BLaER1 treated with 17β-estradiol and CSF1 and Interleukin-3, amounts not matched to agents 10 nM and 100 nM (cell line): ENCODE measurements around the gene RAG2.

Source experiments
- H3K27ac ChIP-seq, 11 experiments: shearing (Covaris generic); formaldehyde crosslinking; 2 replicates each; pipeline ENCODE4 v1.8.1; 2022
- H3K27me3 ChIP-seq, 11 experiments: shearing (Covaris generic); formaldehyde crosslinking; 2 replicates each; pipeline ENCODE4 v1.8.1; 2022
- H3K36me3 ChIP-seq, 11 experiments: shearing (Covaris generic); formaldehyde crosslinking; 2 replicates each; pipeline ENCODE4 v1.8.1; 2022
- H3K4me1 ChIP-seq, 10 experiments: shearing (Covaris generic); formaldehyde crosslinking; 2 replicates each; pipeline ENCODE4 v1.8.1; 2022
- H3K4me2 ChIP-seq, 11 experiments: shearing (Covaris generic); formaldehyde crosslinking; 2 replicates each; pipeline ENCODE4 v1.8.1; 2022
- H3K4me3 ChIP-seq, 10 experiments: shearing (Covaris generic); formaldehyde crosslinking; 2 replicates each; pipeline ENCODE4 v1.8.1; 2022
- H3K9ac ChIP-seq, 11 experiments: shearing (Covaris generic); formaldehyde crosslinking; 2 replicates each; pipeline ENCODE4 v1.8.1; 2022
- H3K9me3 ChIP-seq, 11 experiments: shearing (Covaris generic); formaldehyde crosslinking; replicated peaks in 1 of 11; 2 replicates each; pipeline ENCODE4 v1.8.1; 2022
- H4K20me1 ChIP-seq, 11 experiments: shearing (Covaris generic); formaldehyde crosslinking; 2 replicates each; pipeline ENCODE4 v1.8.1; 2022
- Cebpa-rat ChIP-seq, 11 experiments: shearing (Covaris generic); IDR thresholded peaks; 2 replicates each; pipeline ENCODE4 v1.8.1; 2022

Gene RAG2

GRCh38 chr11:36598051-36598450 is at the start of gene RAG2:
Gene RAG2, minus strand, starts transcription at chr11:36598236. Its CDS starts 4,068 bp downstream, at chr11:36594168.
- peak within 1 kb of the TSS in 9 of 10 experiments; percentile 37 to 92 (median 67); a peak in 17 of 20 replicates for H3K4me3 ChIP-seq
- H3K9ac ChIP-seq = peak within 1 kb of the TSS; percentile 17 to 85 (median 75); a peak in 21 of 22 replicates
- peaks cover 0 to 10% (median 0%) of the 10 kb centered on the region in 11 experiments; a peak in 1 of 22 replicates for H3K27me3 ChIP-seq
- H3K4me2 ChIP-seq = peak within 1 kb of the TSS; percentile 80 to 97 (median 90)
- TF ChIP-seq Cebpa-rat (IDR thresholded peaks at IDR 0.05) = no peak
- peaks cover 61 to 97% (median 72%) of the 10 kb centered on the region in 10 experiments for H3K4me1 ChIP-seq
- H4K20me1 ChIP-seq = no peaks in the 10 kb centered on the region
- H3K27ac ChIP-seq = peak within 1 kb of the TSS in 10 of 11 experiments; percentile 25 to 81 (median 74); a peak in 19 of 22 replicates
- H3K9me3 ChIP-seq = peaks cover 0 to 25% (median 0%) of the 10 kb centered on the region in 11 experiments; a peak in 9 of 22 replicates
- H3K36me3 ChIP-seq = peaks cover 0 to 39% (median 12%) of the 10 kb centered on the region in 11 experiments; a peak in 10 of 22 replicates

DNA sequence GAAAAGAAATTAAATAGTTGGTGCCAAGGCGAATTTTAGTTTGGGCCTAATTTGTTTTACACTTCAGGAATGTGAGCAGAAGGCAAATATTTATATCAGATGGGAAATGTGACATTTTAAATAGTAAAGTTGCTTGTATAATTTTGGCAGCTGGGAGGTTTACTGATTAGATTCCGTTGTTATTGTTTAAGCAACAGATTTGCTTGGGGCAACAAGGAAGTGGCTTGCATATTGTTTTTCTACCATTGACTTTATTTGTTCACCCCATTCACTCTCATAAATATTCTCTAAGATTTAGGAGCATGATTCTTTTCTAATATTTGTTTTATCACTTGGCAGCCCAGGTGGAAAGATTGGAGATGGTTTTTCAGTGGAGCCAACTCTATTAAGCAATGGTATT is 40.5 kb upstream of the RAG2 start:
- Histone ChIP-seq H3K9ac (no peak overlapping the region), H3K36me3 (0 out of 22 replicates have a peak, but pooled peaks cover 0 to 4% (median 0%) of the 10 kb centered on the region in 11 experiments), H3K27ac (no peak overlapping the region), H4K20me1 (no peaks in the 10 kb centered on the region), H3K9me3 (peaks cover 11 to 48% (median 21%) of the 10 kb centered on the region in 11 experiments; a peak in 19 of 22 replicates), H3K4me2 (no peak overlapping the region), H3K4me1 (no peaks in the 10 kb centered on the region; a peak in 1 of 20 replicates), H3K27me3 (no peaks in the 10 kb centered on the region), H3K4me3 (no peak overlapping the region)
- no peak for TF ChIP-seq Cebpa-rat (IDR thresholded peaks at IDR 0.05)

GRCh38 chr11:36635066-36635862 is 37.2 kb upstream of the RAG2 start:
- Histone ChIP-seq H3K4me1 (peaks cover 16 to 21% (median 20%) of the 10 kb centered on the region in 10 experiments), H3K36me3 (0 out of 22 replicates have a peak, but pooled peaks cover 0 to 4% (median 0%) of the 10 kb centered on the region in 11 experiments), H3K9ac (no peak overlapping the region), H4K20me1 (no peaks in the 10 kb centered on the region), H3K27ac (no peak overlapping the region), H3K9me3 (peaks cover 5 to 42% (median 21%) of the 10 kb centered on the region in 11 experiments; a peak in 19 of 22 replicates), H3K4me2 (no peak overlapping the region), H3K27me3 (no peaks in the 10 kb centered on the region), H3K4me3 (no peak overlapping the region)
- TF ChIP-seq Cebpa-rat (IDR thresholded peaks at IDR 0.05) = no peak

- no peak for TF ChIP-seq Cebpa-rat (IDR thresholded peaks at IDR 0.05)
- Histone ChIP-seq H3K4me1 (peaks cover 16 to 45% (median 29%) of the 10 kb centered on the region in 10 experiments), H3K36me3 (0 out of 22 replicates have a peak, but pooled peaks cover 0 to 4% (median 0%) of the 10 kb centered on the region in 11 experiments), H3K9ac (0 out of 22 replicates have a peak overlapping the region, but pooled peaks of 1 of the 11 experiments have one; percentile 15), H3K4me2 (peak overlapping the region; percentile 45 to 89 (median 78)), H3K27me3 (no peaks in the 10 kb centered on the region), H3K9me3 (peaks cover 0 to 32% (median 15%) of the 10 kb centered on the region in 11 experiments; a peak in 17 of 22 replicates), H4K20me1 (no peaks in the 10 kb centered on the region), H3K4me3 (no peak overlapping the region), H3K27ac (peak overlapping the region in 7 of 11 experiments; percentile 2 to 47 (median 10); a peak in 7 of 22 replicates)
Measured at GRCh38 chr11:36631774-36632173, 33.7 kb upstream of the RAG2 start.

DNA sequence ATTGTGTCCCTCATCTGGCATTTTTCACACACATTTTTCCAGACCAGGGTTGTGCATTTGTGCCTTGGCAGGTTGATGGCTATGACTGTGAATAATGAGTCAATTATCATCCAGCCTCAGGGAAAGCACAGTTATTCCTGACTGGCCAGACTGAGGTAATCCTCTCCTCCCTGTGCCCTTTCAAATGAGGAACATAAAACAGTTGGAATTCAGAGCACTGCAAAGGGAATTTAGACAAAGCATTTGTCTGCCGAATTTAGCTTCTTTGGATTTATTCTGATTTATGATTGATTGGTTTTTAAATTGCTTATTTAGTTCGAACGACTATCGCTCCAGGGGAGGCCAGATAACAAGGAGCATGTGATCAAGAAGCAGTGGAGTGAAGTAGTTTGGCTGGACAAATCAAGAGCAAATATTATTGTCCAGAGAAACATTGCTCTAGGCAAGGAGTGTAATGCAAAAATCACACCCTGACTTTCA is 30.8 kb upstream of the RAG2 start:
- TF ChIP-seq Cebpa-rat (IDR thresholded peaks at IDR 0.05) = no peak
- Histone ChIP-seq H3K27ac (no peak overlapping the region), H4K20me1 (no peaks in the 10 kb centered on the region), H3K9me3 (peaks cover 0 to 2% (median 0%) of the 10 kb centered on the region in 11 experiments; a peak in 2 of 22 replicates), H3K4me2 (no peak overlapping the region), H3K4me3 (no peak overlapping the region), H3K4me1 (peaks cover 16 to 62% (median 32%) of the 10 kb centered on the region in 10 experiments), H3K27me3 (no peaks in the 10 kb centered on the region), H3K36me3 (no peaks in the 10 kb centered on the region), H3K9ac (no peak overlapping the region)

GRCh38 chr11:36628141-36628540 is 30.1 kb upstream of the RAG2 start:
- peaks cover 16 to 68% (median 35%) of the 10 kb centered on the region in 10 experiments for H3K4me1 ChIP-seq
- H3K27ac ChIP-seq = no peak overlapping the region
- no peak overlapping the region for H3K4me3 ChIP-seq
- no peaks in the 10 kb centered on the region for H3K36me3 ChIP-seq
- H3K9me3 ChIP-seq = no peaks in the 10 kb centered on the region
- no peaks in the 10 kb centered on the region for H4K20me1 ChIP-seq
- no peak for TF ChIP-seq Cebpa-rat (IDR thresholded peaks at IDR 0.05)
- H3K9ac ChIP-seq = no peak overlapping the region
- H3K27me3 ChIP-seq = no peaks in the 10 kb centered on the region
- no peak overlapping the region for H3K4me2 ChIP-seq

DNA sequence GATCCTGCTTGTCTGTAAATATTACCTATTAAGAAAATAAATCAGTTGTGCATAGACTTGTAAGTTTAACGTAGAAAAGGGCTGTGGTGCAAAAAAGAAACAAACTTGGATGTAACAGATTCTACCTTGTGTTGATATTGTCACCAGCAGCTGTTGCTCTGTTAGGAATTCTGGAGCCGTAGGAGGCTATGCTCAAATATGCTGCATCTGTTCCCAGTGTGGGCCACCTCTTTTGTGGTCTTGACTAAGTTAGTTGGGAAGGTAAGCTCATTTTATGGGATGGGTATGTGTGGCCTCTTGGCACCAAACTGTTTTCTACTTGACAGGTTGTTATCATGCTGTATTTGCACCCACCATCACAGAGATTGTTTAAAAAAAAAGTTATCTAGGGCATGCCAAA is 29.4 kb upstream of the RAG2 start:
- H3K27ac ChIP-seq = no peak overlapping the region
- H3K4me1 ChIP-seq = peaks cover 16 to 74% (median 38%) of the 10 kb centered on the region in 10 experiments
- H3K4me2 ChIP-seq = 0 out of 22 replicates have a peak overlapping the region, but pooled peaks of 2 of the 11 experiments have one; percentile 3 to 30
- no peaks in the 10 kb centered on the region for H4K20me1 ChIP-seq
- no peaks in the 10 kb centered on the region for H3K9me3 ChIP-seq
- H3K36me3 ChIP-seq = no peaks in the 10 kb centered on the region
- no peak for TF ChIP-seq Cebpa-rat (IDR thresholded peaks at IDR 0.05)
- H3K9ac ChIP-seq = no peak overlapping the region
- H3K4me3 ChIP-seq = no peak overlapping the region
- H3K27me3 ChIP-seq = no peaks in the 10 kb centered on the region

DNA sequence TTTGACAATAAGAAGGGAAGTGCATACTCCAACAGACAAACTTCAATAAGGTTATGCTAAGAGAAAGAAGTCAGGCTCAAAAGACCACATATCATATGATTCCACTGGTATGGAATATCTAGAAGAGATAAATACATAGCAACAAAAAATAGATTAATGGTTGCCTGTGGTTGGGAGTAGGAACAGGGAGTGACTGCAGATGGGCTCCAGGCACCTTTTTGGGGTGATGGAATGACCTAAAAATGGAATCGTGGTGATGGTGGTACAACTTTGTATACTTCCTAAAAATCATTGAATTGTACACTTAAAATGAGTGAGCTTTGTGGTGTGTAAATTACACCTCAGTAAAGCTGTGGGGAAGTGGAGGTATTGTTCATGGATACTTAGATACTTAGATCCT is 29.0 kb upstream of the RAG2 start:
- Histone ChIP-seq H3K9me3 (no peaks in the 10 kb centered on the region), H3K36me3 (no peaks in the 10 kb centered on the region), H3K27ac (no peak overlapping the region), H3K4me1 (peaks cover 14 to 75% (median 41%) of the 10 kb centered on the region in 10 experiments), H3K4me3 (no peak overlapping the region), H3K27me3 (no peaks in the 10 kb centered on the region), H3K4me2 (peak overlapping the region in 3 of 11 experiments; percentile 3 to 30 (median 6); a peak in 3 of 22 replicates), H3K9ac (no peak overlapping the region), H4K20me1 (no peaks in the 10 kb centered on the region)
- TF ChIP-seq Cebpa-rat (IDR thresholded peaks at IDR 0.05) = no peak

DNA sequence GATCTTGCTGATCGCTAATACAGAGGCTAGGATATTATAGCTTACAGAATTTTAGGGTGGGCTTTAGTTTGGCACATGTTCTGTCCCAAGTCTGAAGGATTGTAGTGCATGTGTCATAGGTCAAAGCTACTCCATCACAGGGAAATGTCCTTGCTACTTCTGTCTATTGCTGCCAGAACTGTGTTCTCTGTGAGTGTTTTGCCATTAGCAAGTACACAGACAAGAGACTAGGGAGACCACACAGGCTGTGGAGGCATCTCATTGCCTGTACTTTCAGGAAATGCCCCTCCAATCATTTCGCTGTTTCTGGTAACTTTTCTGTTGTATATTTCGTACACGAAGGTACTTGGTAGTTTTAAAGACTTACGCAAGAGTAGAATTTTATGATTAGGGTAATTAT is 25.5 kb upstream of the RAG2 start:
- H3K27ac ChIP-seq = no peak overlapping the region; a peak in 1 of 22 replicates
- H3K4me3 ChIP-seq = no peak overlapping the region
- H3K27me3 ChIP-seq = no peaks in the 10 kb centered on the region
- H3K4me2 ChIP-seq = peak overlapping the region in 7 of 11 experiments; percentile 12 to 81 (median 39); a peak in 10 of 22 replicates
- no peaks in the 10 kb centered on the region for H4K20me1 ChIP-seq
- H3K4me1 ChIP-seq = peaks cover 20 to 72% (median 51%) of the 10 kb centered on the region in 10 experiments
- H3K9me3 ChIP-seq = no peaks in the 10 kb centered on the region
- H3K36me3 ChIP-seq = no peaks in the 10 kb centered on the region
- no peak for TF ChIP-seq Cebpa-rat (IDR thresholded peaks at IDR 0.05)
- H3K9ac ChIP-seq = peak overlapping the region in 1 of 11 experiments; percentile 45; a peak in 3 of 22 replicates
